Pancreas (tissue), 10 donors: ENCODE measurements around the gene SHISAL1. TPM values are rescaled to one million over a fixed set of nuclear protein-coding genes. Genes with fewer than 3 reads are reported as not detected.

Source experiments
- ATAC-seq, 4 donors: fragments of 200-7000 bp; cut with Tn5 transposase; one replicate each; pipeline versions ENCODE4 v1.8.0 to v1.9.1; 2020; ENCODE audit warnings: mild to moderate bottlenecking in 4 of 4, moderate library complexity in 4 of 4
- DNase-seq, 6 donors: peaks; one replicate each; pipeline ENCODE4 v3.0.0-alpha.2; 2020
- FAIRE-seq: peaks from 2 replicates; lab custom pipeline; 2012; peaks lifted over from hg19 to GRCh38; lab: Jason Lieb, UNC
- H3K27ac ChIP-seq, 4 donors: fragments of 200-600 bp; sonication (generic); 1 replicate in 3 of 4; 2 replicates in 1 of 4; pipeline versions ENCODE4 v1.5.0 to v1.8.0; 2020
- H3K27me3 ChIP-seq, 4 donors: fragments of 200-600 bp; one replicate each; pipeline ENCODE4 v1.8.0; 2021
- H3K36me3 ChIP-seq, 3 donors: fragments of 200-600 bp; sonication (generic) in 1 of 3; one replicate each; pipeline versions ENCODE4 v1.5.0 to v1.8.0; 2020 to 2021
- H3K4me1 ChIP-seq, 3 donors: fragments of 200-600 bp; one replicate each; pipeline ENCODE4 v1.8.0; 2021
- H3K4me3 ChIP-seq, 4 donors: fragments of 200-600 bp; sonication (generic) in 2 of 4; one replicate each; pipeline versions ENCODE4 v1.5.0 to v1.8.0; 2020 to 2021
- H3K9me3 ChIP-seq, 4 donors: fragments of 200-600 bp; one replicate each; pipeline ENCODE4 v1.8.0; 2021
- CTCF ChIP-seq, 4 donors: fragments of 200-600 bp; sonication (generic) in 3 of 4; IDR thresholded peaks; one replicate each; pipeline versions ENCODE4 v1.5.0 to v1.8.0; 2021; ENCODE audit warnings: antibody characterized with exemption in 4 of 4
- WGBS, 2 donors: extraction: QIAGEN DNeasy Blood & Tissue Kit; methylation state at CpG; one replicate each; pipeline ENCODE4 v1.1.7; 2013; 5-methylcytosine and 5-hydroxymethylcytosine counted together
- intact Hi-C, 3 donors: fragments of 100-400 bp; cut with DNase I; formaldehyde crosslinking; loops; one replicate each; pipeline versions ENCODE4 v1.11.1 to v1.14.2; 2022
- polyA plus RNA-seq, 2 donors: library from polyadenylated mRNA; stranded (reverse); fragments of 200-250 nt; gene quantifications; one replicate each; pipeline ENCODE4 v1.2.3, GENCODE V29; 2013
- total RNA-seq, 6 donors: library from RNA; stranded (reverse); fragmentation: NEBNext Ultra II Directional in 4 of 6; extraction: Animal tissue kit (Norgen Biotek cat#: 25700) in 4 of 6; gene quantifications; one replicate each; pipeline versions ENCODE4 v1.2.1 to v1.2.4, GENCODE V29; 2021 to 2023
- donor health status: healthy with polysubstance abuse.
- donor health status: DM: no; HTN: no; CAD: no; lungs with moderate emphysema.
- donor health status: DM: no; HTN: no; CAD: no.
- donor health status: control.
- donor health status: control.
- donor health status: Bipolar disorder and iron deficiency.
- donor health status: DM: yes; HTN: yes; CAD: no.
- donor health status: DM: no; HTN: no; CAD: no.
- donor health status: DM: no; HTN: no; CAD: no.
- donor health status: DM: yes; HTN: yes; CAD: no.

The SHISAL1 gene
- total and polyA plus RNA-seq, 8 donors: 0.35 to 1.3 (median 0.54) TPM

GRCh38 chr22:44355716-44356070 lies 42.9 kb upstream of the SHISAL1 start:
- DNase-seq (peak in 2 of 6 donors; percentile 10 to 19), ATAC-seq (no peak), FAIRE-seq (no peak)
- Histone ChIP-seq H3K4me3 (no peak overlapping the region), H3K36me3 (no peaks in the 10 kb centered on the region), H3K9me3 (no peaks in the 10 kb centered on the region), H3K27me3 (peaks cover 0 to 3% (median 0%) of the 10 kb centered on the region in 4 donors), H3K4me1 (no peaks in the 10 kb centered on the region), H3K27ac (no peak overlapping the region)
- no peak for TF ChIP-seq CTCF (IDR thresholded peaks at IDR 0.05)
- intact Hi-C loops: no loop called here
- WGBS, 2 donors: 52% methylated on average over 4 of the region's 4 CpGs

GRCh38 chr22:44354288-44354687 lies 41.5 kb upstream of the SHISAL1 start:
- 66 to 68% methylated on average over 7 of the region's 7 CpGs for WGBS, 2 donors
- intact Hi-C loops: no loop called here
- H3K36me3 ChIP-seq: no peaks in the 10 kb centered on the region
- no peak for TF ChIP-seq CTCF (IDR thresholded peaks at IDR 0.05)
- H3K27ac ChIP-seq: no peak overlapping the region
- DNase-seq: peak in 2 of 6 donors; percentile 20 to 22
- ATAC-seq: no peak
- H3K4me1 ChIP-seq: no peaks in the 10 kb centered on the region
- H3K4me3 ChIP-seq: no peak overlapping the region
- H3K9me3 ChIP-seq: no peaks in the 10 kb centered on the region
- H3K27me3 ChIP-seq: peaks cover 0 to 3% (median 0%) of the 10 kb centered on the region in 4 donors
- no peak for FAIRE-seq

- FAIRE-seq (no peak), ATAC-seq (no peak), DNase-seq (peak in 2 of 6 donors; percentile 12 to 21)
- 68 to 69% methylated on average over 13 of the region's 13 CpGs for WGBS, 2 donors
- Histone ChIP-seq H3K27ac (no peak overlapping the region), H3K4me1 (no peaks in the 10 kb centered on the region), H3K36me3 (no peaks in the 10 kb centered on the region), H3K27me3 (peaks cover 0 to 3% (median 0%) of the 10 kb centered on the region in 4 donors), H3K4me3 (no peak overlapping the region), H3K9me3 (no peaks in the 10 kb centered on the region)
- no peak for TF ChIP-seq CTCF (IDR thresholded peaks at IDR 0.05)
- intact Hi-C loops: no loop called here
These were observed 40.3 kb upstream of the SHISAL1 start for GRCh38 chr22:44353041-44353440.

- H3K4me3 ChIP-seq: no peak overlapping the region
- intact Hi-C loops: no loop called here
- ATAC-seq (no peak), FAIRE-seq (no peak), DNase-seq (peak in 1 of 6 donors; percentile 26)
- H3K27me3 ChIP-seq: peaks cover 0 to 3% (median 0%) of the 10 kb centered on the region in 4 donors
- H3K36me3 ChIP-seq: no peaks in the 10 kb centered on the region
- H3K9me3 ChIP-seq: no peaks in the 10 kb centered on the region
- no peak for TF ChIP-seq CTCF (IDR thresholded peaks at IDR 0.05)
- 53 to 57% methylated on average over 10 of the region's 10 CpGs for WGBS, 2 donors
- H3K27ac ChIP-seq: no peak overlapping the region
- no peaks in the 10 kb centered on the region for H3K4me1 ChIP-seq
These were observed 39.8 kb upstream of the SHISAL1 start for GRCh38 chr22:44352378-44353035.

GRCh38 chr22:44351685-44352377 lies 39.1 kb upstream of the SHISAL1 start:
- no peaks in the 10 kb centered on the region for H3K4me1 ChIP-seq
- H3K4me3 ChIP-seq: no peak overlapping the region
- 28 to 30% methylated on average over 11 of the region's 11 CpGs for WGBS, 2 donors
- no peaks in the 10 kb centered on the region for H3K9me3 ChIP-seq
- DNase-seq (peak in 2 of 6 donors; percentile 3 to 16), FAIRE-seq (no peak), ATAC-seq (peak in 2 of 4 donors; percentile 19 to 26)
- intact Hi-C loops: no loop called here
- peaks cover 0 to 3% (median 0%) of the 10 kb centered on the region in 4 donors for H3K27me3 ChIP-seq
- H3K27ac ChIP-seq: no peak overlapping the region
- no peaks in the 10 kb centered on the region for H3K36me3 ChIP-seq
- TF ChIP-seq CTCF (IDR thresholded peaks at IDR 0.05): no peak
